Activated B cell treated with CpG ODN at 0.5 μM for 24 hours (primary cell): ENCODE results near the gene PCGF6. TPM values are rescaled to one million over a fixed set of nuclear protein-coding genes. Genes with fewer than 3 reads are reported as not detected.

Experiments used
- ATAC-seq: fragments of 200-7000 bp; cut with Tn5 transposase; one replicate; pipeline ENCODE4 v1.10.0; 2021; ENCODE audit warnings: low read depth, mild to moderate bottlenecking, moderate library complexity
- CTCF ChIA-PET: fragments of 350-600 bp; sonication (Branson Sonifier 250); formaldehyde crosslinking; loops from one replicate; lab custom pipeline; 2021; ENCODE audit warnings: antibody characterized with exemption; lab: Charles Lee
- POLR2A ChIA-PET: fragments of 350-600 bp; sonication (Branson Sonifier 250); formaldehyde crosslinking; loops from one replicate; lab custom pipeline; 2021; ENCODE audit warnings: antibody characterized with exemption; lab: Charles Lee
- DNase-seq: peaks from one replicate; pipeline ENCODE4 v3.0.0; 2022
- H3K27ac Mint-ChIP-seq: one replicate; pipeline ENCODE4 v1.8.0; 2020; ENCODE audit warnings: mixed read lengths
- H3K27me3 Mint-ChIP-seq: one replicate; pipeline ENCODE4 v1.8.0; 2021; ENCODE audit warnings: mixed read lengths
- H3K36me3 Mint-ChIP-seq: one replicate; pipeline ENCODE4 v1.8.0; 2021; ENCODE audit warnings: low read depth, mixed read lengths
- H3K4me1 Mint-ChIP-seq: one replicate; pipeline ENCODE4 v1.8.0; 2021; ENCODE audit warnings: mixed read lengths
- H3K4me3 Mint-ChIP-seq: one replicate; pipeline ENCODE4 v1.8.0; 2020; ENCODE audit warnings: mild to moderate bottlenecking, mixed read lengths
- H3K9me3 Mint-ChIP-seq: one replicate; pipeline ENCODE4 v1.8.0; 2020; ENCODE audit warnings: mixed read lengths
- intact Hi-C: fragments of 100-400 bp; cut with micrococcal nuclease; formaldehyde crosslinking; loops from one replicate; pipeline ENCODE4 v1.15.1; 2024
- total RNA-seq: library from RNA; stranded (reverse); gene quantifications from 2 replicates; pipeline ENCODE4 v1.2.3, GENCODE V29; 2022
- TF ChIP-seq, protein P1 (sequence below): fragments of 200-600 bp; IDR thresholded peaks from one replicate; pipeline ENCODE4 v1.8.0; 2022; ENCODE audit warnings: antibody characterized with exemption, mild to moderate bottlenecking

The PCGF6 gene
- total RNA-seq, 1 donor from 2014 or later: 7.3 TPM

- intact Hi-C loops: no loop called here
- TF ChIP-seq, protein P1, sequence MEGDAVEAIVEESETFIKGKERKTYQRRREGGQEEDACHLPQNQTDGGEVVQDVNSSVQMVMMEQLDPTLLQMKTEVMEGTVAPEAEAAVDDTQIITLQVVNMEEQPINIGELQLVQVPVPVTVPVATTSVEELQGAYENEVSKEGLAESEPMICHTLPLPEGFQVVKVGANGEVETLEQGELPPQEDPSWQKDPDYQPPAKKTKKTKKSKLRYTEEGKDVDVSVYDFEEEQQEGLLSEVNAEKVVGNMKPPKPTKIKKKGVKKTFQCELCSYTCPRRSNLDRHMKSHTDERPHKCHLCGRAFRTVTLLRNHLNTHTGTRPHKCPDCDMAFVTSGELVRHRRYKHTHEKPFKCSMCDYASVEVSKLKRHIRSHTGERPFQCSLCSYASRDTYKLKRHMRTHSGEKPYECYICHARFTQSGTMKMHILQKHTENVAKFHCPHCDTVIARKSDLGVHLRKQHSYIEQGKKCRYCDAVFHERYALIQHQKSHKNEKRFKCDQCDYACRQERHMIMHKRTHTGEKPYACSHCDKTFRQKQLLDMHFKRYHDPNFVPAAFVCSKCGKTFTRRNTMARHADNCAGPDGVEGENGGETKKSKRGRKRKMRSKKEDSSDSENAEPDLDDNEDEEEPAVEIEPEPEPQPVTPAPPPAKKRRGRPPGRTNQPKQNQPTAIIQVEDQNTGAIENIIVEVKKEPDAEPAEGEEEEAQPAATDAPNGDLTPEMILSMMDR: no peak
- Mint-ChIP-seq H3K4me1 (no peaks in the 10 kb centered on the region), H3K27ac (no peak overlapping the region), H3K4me3 (no peak overlapping the region), H3K36me3 (peaks cover 67% of the 10 kb centered on the region), H3K9me3 (no peaks in the 10 kb centered on the region), H3K27me3 (no peaks in the 10 kb centered on the region)
- ChIA-PET CTCF (interaction anchor here (0.7 kb wide), 1 partner anchor 411 kb away, joined by 3 read pairs; no protein-coding TSS in a partner anchor), POLR2A (interaction anchor here (0.5 kb wide), 1 partner anchor 34 kb away, joined by 6 read pairs; no protein-coding TSS in a partner anchor)
- ATAC-seq: no peak
- no peak for DNase-seq
Measured at GRCh38 chr10:103327906-103328305, 23.0 kb downstream of the PCGF6 start.

GRCh38 chr10:103316087-103316486, 34.9 kb downstream of the PCGF6 start:
- Mint-ChIP-seq H3K9me3 (no peaks in the 10 kb centered on the region), H3K36me3 (peaks cover 39% of the 10 kb centered on the region), H3K27me3 (no peaks in the 10 kb centered on the region), H3K4me1 (no peaks in the 10 kb centered on the region), H3K27ac (no peak overlapping the region), H3K4me3 (no peak overlapping the region)
- no peak for DNase-seq
- TF ChIP-seq, protein P1: no peak
- intact Hi-C loops: no loop called here
- ChIA-PET POLR2A (no interaction called here), CTCF (no interaction called here)
- no peak for ATAC-seq

GRCh38 chr10:103310197-103310596, 40.7 kb downstream of the PCGF6 start:
- TF ChIP-seq, protein P1: no peak
- intact Hi-C loops: no loop called here
- peaks cover 52% of the 10 kb centered on the region for H3K36me3 Mint-ChIP-seq
- no peaks in the 10 kb centered on the region for H3K9me3 Mint-ChIP-seq
- no peak overlapping the region for H3K4me3 Mint-ChIP-seq
- H3K27ac Mint-ChIP-seq: no peak overlapping the region
- no peaks in the 10 kb centered on the region for H3K4me1 Mint-ChIP-seq
- H3K27me3 Mint-ChIP-seq: no peaks in the 10 kb centered on the region
- POLR2A ChIA-PET: no interaction called here
- ATAC-seq: no peak
- CTCF ChIA-PET: no interaction called here
- DNase-seq: no peak

DNA sequence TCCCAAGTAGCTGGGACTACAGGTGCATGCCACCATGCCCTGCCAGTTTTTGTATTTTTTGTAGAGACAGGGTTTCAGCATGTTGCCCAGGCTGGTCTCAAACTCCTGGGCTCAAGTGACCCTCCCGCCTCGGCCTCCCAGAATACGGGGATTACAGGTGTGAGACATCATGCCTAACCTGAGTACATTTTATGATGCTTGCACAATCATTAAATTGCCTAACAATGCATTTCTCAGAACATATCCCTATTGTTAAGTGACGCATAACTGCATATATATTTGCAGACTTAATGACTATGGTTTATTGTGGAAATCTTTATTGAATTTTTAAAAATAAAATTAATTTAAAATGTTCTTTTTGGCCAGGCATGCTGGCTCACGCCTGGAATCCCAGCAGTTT, 43.3 kb downstream of the PCGF6 start:
- DNase-seq (no peak), ATAC-seq (no peak)
- TF ChIP-seq, protein P1: no peak
- Mint-ChIP-seq H3K36me3 (peaks cover 54% of the 10 kb centered on the region), H3K4me1 (no peaks in the 10 kb centered on the region), H3K27me3 (no peaks in the 10 kb centered on the region), H3K27ac (no peak overlapping the region), H3K9me3 (no peaks in the 10 kb centered on the region), H3K4me3 (no peak overlapping the region)
- ChIA-PET CTCF (no interaction called here), POLR2A (no interaction called here)
- intact Hi-C loops: no loop called here

- Mint-ChIP-seq H3K4me3 (no peak overlapping the region), H3K4me1 (no peaks in the 10 kb centered on the region), H3K36me3 (no peaks in the 10 kb centered on the region), H3K27ac (no peak overlapping the region), H3K27me3 (peaks cover 5% of the 10 kb centered on the region), H3K9me3 (no peaks in the 10 kb centered on the region)
- DNase-seq (no peak), ATAC-seq (no peak)
- ChIA-PET POLR2A (interaction anchor here (0.6 kb wide), 1 partner anchor 199 kb away, joined by 10 read pairs; no protein-coding TSS in a partner anchor), CTCF (no interaction called here)
- intact Hi-C loops: no loop called here
- TF ChIP-seq, protein P1: no peak
Measured at GRCh38 chr10:103295374-103296015, 55.4 kb downstream of the PCGF6 start.
